ENCODE measurements around the gene DOK4.

DOK4 gene

GRCh38 chr16:57483725-57484514 lies 2.4 kb downstream of the DOK4 start:
- no peak for DNase-seq (ENCODE audit: extremely low spot score)
- TF ChIP-seq CTCF (IDR thresholded peaks at IDR 0.05; ENCODE audit: control extremely low read depth, extremely low read depth, low read depth, missing control alignments), result no peak
- CTCF ChIA-PET, result interaction anchor here (0.9 to 1.4 kb wide), 6 partner anchors 9 to 92 kb away, joined by 3 to 5 read pairs (median 3); no protein-coding TSS in a partner anchor
- POLR2A ChIA-PET, result interaction anchor here (0.8 kb wide), 1 partner anchor 11 kb away, joined by 6 read pairs; no protein-coding TSS in a partner anchor

- POLR2A ChIA-PET, result interaction anchor here (0.8 kb wide), 1 partner anchor 10 kb away, joined by 6 read pairs; no protein-coding TSS in a partner anchor
- TF ChIP-seq CTCF (IDR thresholded peaks at IDR 0.05; ENCODE audit: control extremely low read depth, extremely low read depth, low read depth, missing control alignments), result no peak
- CTCF ChIA-PET, result interaction anchor here (0.8 to 1.4 kb wide), 7 partner anchors 8 to 93 kb away, joined by 3 to 5 read pairs (median 3); no protein-coding TSS in a partner anchor
- DNase-seq (ENCODE audit: extremely low spot score), result no peak
These were observed 3.3 kb downstream of the DOK4 start for GRCh38 chr16:57482845-57483545.

- POLR2A ChIA-PET, result no interaction called here
These were observed 4.9 kb downstream of the DOK4 start for GRCh38 chr16:57481421-57481820.

GRCh38 chr16:57480754-57481230 lies 5.5 kb downstream of the DOK4 start:
- POLR2A ChIA-PET, result no interaction called here
- CTCF ChIA-PET, result interaction anchor here (0.9 to 2.5 kb wide), 4 partner anchors 9 to 64 kb away, joined by 3 to 8 read pairs (median 3); partner anchors contain the start of gene POLR2C
- no peak for DNase-seq (ENCODE audit: extremely low spot score)
- no peak for TF ChIP-seq CTCF (IDR thresholded peaks at IDR 0.05; ENCODE audit: control extremely low read depth, extremely low read depth, low read depth, missing control alignments)

More at GRCh38 chr16:57481421-57481820, 4.9 kb downstream of the DOK4 start:
- TF ChIP-seq CTCF (IDR thresholded peaks at IDR 0.05; ENCODE audit: control extremely low read depth, extremely low read depth, low read depth, missing control alignments), result no peak
- no peak for DNase-seq (ENCODE audit: extremely low spot score)
- CTCF ChIA-PET, result interaction anchor here (0.9 to 2.5 kb wide), 4 partner anchors 8 to 65 kb away, joined by 3 to 8 read pairs (median 3); partner anchors contain the start of gene POLR2C

- no peak for TF ChIP-seq CTCF (IDR thresholded peaks at IDR 0.05; ENCODE audit: control extremely low read depth, extremely low read depth, low read depth, missing control alignments)
- no peak for DNase-seq (ENCODE audit: extremely low spot score)
- ChIA-PET CTCF (interaction anchor here (2.5 kb wide), 1 partner anchor 39 kb away, joined by 8 read pairs; no protein-coding TSS in a partner anchor), POLR2A (no interaction called here)
These were observed 6.1 kb downstream of the DOK4 start for GRCh38 chr16:57479976-57480753.
